ENCODE results near the gene RANBP3. TPM values are rescaled to one million over a fixed set of nuclear protein-coding genes. Genes with fewer than 3 reads are reported as not detected.

RANBP3 gene
- polyA plus RNA-seq, 1 of the 3 experiments (the other 2 are of a cell fraction) = 84.0 TPM

GRCh38 chr19:6026390-6027227 is 48.7 kb upstream of the RANBP3 start:
- H3K4me3 ChIP-seq (ENCODE audit: low read depth in 2 of 2, low read length in 1 of 2) = no peak overlapping the region
- no peaks in the 10 kb centered on the region for H3K27me3 ChIP-seq (ENCODE audit: insufficient read depth)
- H3K9ac ChIP-seq = no peak overlapping the region
- no peak overlapping the region for H2AFZ ChIP-seq (ENCODE audit: low read depth)
- no peaks in the 10 kb centered on the region for H3K9me3 ChIP-seq
- peaks cover 3 to 25% of the 10 kb centered on the region in 2 experiments for H3K36me3 ChIP-seq (replicated peaks in 1 of 2; ENCODE audit: control insufficient read depth in 1 of 2, insufficient read depth in 2 of 2, low read length in 1 of 2)
- DNase-seq = no peak
- H3K4me1 ChIP-seq (ENCODE audit: control insufficient read depth in 1 of 2, insufficient read depth in 2 of 2, low read depth in 1 of 2, low read length in 1 of 2) = peaks cover 6 to 10% of the 10 kb centered on the region in 2 experiments; a peak in 3 of 4 replicates
- CTCF ChIA-PET = interaction anchor here (0.5 to 5.8 kb wide), 5 partner anchors 9 to 223 kb away, joined by 3 to 48 read pairs (median 4); no protein-coding TSS in a partner anchor
- TF ChIP-seq ELF1 (IDR thresholded peaks at IDR 0.05) = no peak
- TF ChIP-seq USF1 (IDR thresholded peaks at IDR 0.05; ENCODE audit: borderline replicate concordance, low read depth) = no peak
- TF ChIP-seq NFIC (IDR thresholded peaks at IDR 0.05; ENCODE audit: borderline replicate concordance) = no peak
- TF ChIP-seq USF2 (IDR thresholded peaks at IDR 0.05; ENCODE audit: borderline replicate concordance, low read depth, low read length) = no peak
- no peak for TF ChIP-seq POLR2AphosphoS5 (IDR thresholded peaks at IDR 0.05; ENCODE audit: low read depth, low read length)
- no peak for TF ChIP-seq REST (IDR thresholded peaks at IDR 0.05; ENCODE audit: low read depth, low read length)
- no peak for TF ChIP-seq RCOR1 (IDR thresholded peaks at IDR 0.05; ENCODE audit: low read length)
- TF ChIP-seq GATA2 (CRISPR knock-in tag; IDR thresholded peaks at IDR 0.05) = no peak
- TF ChIP-seq IRF3 (IDR thresholded peaks at IDR 0.05; ENCODE audit: low read depth, low read length) = no peak
- no peak for TF ChIP-seq EZH2phosphoT487 (IDR thresholded peaks at IDR 0.05; ENCODE audit: borderline replicate concordance, low read depth)
- no peak for TF ChIP-seq ZBTB33 (IDR thresholded peaks at IDR 0.05; ENCODE audit: borderline replicate concordance, low read depth)
- TF ChIP-seq EP300 (IDR thresholded peaks at IDR 0.05; ENCODE audit: borderline replicate concordance in 1 of 2, low read depth in 1 of 2, low read length in 1 of 2) = no peak
- TF ChIP-seq MEF2A (IDR thresholded peaks at IDR 0.05; ENCODE audit: borderline replicate concordance, low read depth) = no peak
- no peak for TF ChIP-seq RXRA (IDR thresholded peaks at IDR 0.05; ENCODE audit: borderline replicate concordance, low read depth)
- no peak for TF ChIP-seq TAF1 (IDR thresholded peaks at IDR 0.05; ENCODE audit: borderline replicate concordance, low read depth, low read length)
- TF ChIP-seq JUND (IDR thresholded peaks at IDR 0.05) = no peak
- no peak for TF ChIP-seq SIN3A (IDR thresholded peaks at IDR 0.05; ENCODE audit: borderline replicate concordance, low read depth, low read length)
- no peak for TF ChIP-seq CHD2 (IDR thresholded peaks at IDR 0.05; ENCODE audit: low read length, partially characterized antibody)
- TF ChIP-seq TCF12 (IDR thresholded peaks at IDR 0.05) = no peak
- no peak for TF ChIP-seq GABPA (IDR thresholded peaks at IDR 0.05; ENCODE audit: low read depth)
- H3K79me2 ChIP-seq (ENCODE audit: insufficient read depth) = peaks cover 5% of the 10 kb centered on the region; the same call in 1 of the 2 replicates
- WGBS (ENCODE audit: low lambda C conversion rate) = 96% methylated on average over 28 of the region's 30 CpGs
- no peaks in the 10 kb centered on the region for H4K20me1 ChIP-seq (ENCODE audit: insufficient read depth)
- no peak overlapping the region for H3K4me2 ChIP-seq
- no peak overlapping the region for H3K27ac ChIP-seq (ENCODE audit: low read depth in 2 of 2, low read length in 1 of 2)
- POLR2A ChIA-PET = no interaction called here
- H3K9me2 ChIP-seq = no peaks in the 10 kb centered on the region
- H3F3A ChIP-seq (replicated peaks; ENCODE audit: insufficient read depth) = peaks cover 25% of the 10 kb centered on the region
